Prostate gland (tissue), 2 donors: ENCODE data around the gene YRDC. TPM values are rescaled to one million over a fixed set of nuclear protein-coding genes. Genes with fewer than 3 reads are reported as not detected.

Experiments
- DNase-seq: peaks from one replicate; pipeline ENCODE4 v3.0.0-alpha.2; 2019; ENCODE audit warnings: low spot score
- H3K27ac ChIP-seq, 2 donors: fragments of 200-600 bp; sonication (generic); 2 replicates each; pipeline ENCODE4 v1.5.1; 2017 to 2019
- H3K27me3 ChIP-seq: fragments of 200-600 bp; sonication (generic); replicated peaks from 2 replicates; pipeline ENCODE4 v1.5.1; 2019; ENCODE audit not compliant: insufficient read depth
- H3K36me3 ChIP-seq, 2 donors: fragments of 200-600 bp; sonication (generic); 1 replicate in 1 of 2; 2 replicates in 1 of 2; pipeline versions ENCODE4 v1.5.1 to v1.8.1; 2017 to 2019
- H3K4me1 ChIP-seq: fragments of 200-600 bp; sonication (generic); replicated peaks from 2 replicates; pipeline ENCODE4 v1.5.1; 2019
- H3K4me3 ChIP-seq, 2 donors: fragments of 200-600 bp; sonication (generic); 2 replicates each; pipeline ENCODE4 v1.5.1; 2017 to 2019
- H3K9me3 ChIP-seq: fragments of 200-600 bp; sonication (generic); 2 replicates; pipeline ENCODE4 v1.5.1; 2017
- POLR2A ChIP-seq: fragments of 450-650 bp; IDR thresholded peaks from one replicate; pipeline ENCODE4 v1.6.1; 2016; ENCODE audit warnings: antibody characterized with exemption, mild to moderate bottlenecking
- POLR2AphosphoS5 ChIP-seq: sonication (generic); formaldehyde crosslinking; IDR thresholded peaks from one replicate; pipeline ENCODE4 v1.6.1; 2017; ENCODE audit warnings: antibody characterized with exemption
- WGBS: methylation state at CpG from one replicate; pipeline ENCODE4 v1.1.5; 2018; 5-methylcytosine and 5-hydroxymethylcytosine counted together
- intact Hi-C: fragments of 100-400 bp; cut with DNase I; formaldehyde crosslinking; loops from one replicate; pipeline ENCODE4 v1.14.2; 2022
- total RNA-seq, 2 donors: library from RNA; depleted of rRNA; stranded (reverse); fragments of >200 nt; gene quantifications; one replicate each; pipeline ENCODE4 v1.1.0, GENCODE V29; 2016
- TF ChIP-seq, protein P1 (sequence below), 4 experiments: fragments of 200-600 bp in 2 of 4; fragments of 450-650 bp in 2 of 4; sonication (generic) in 2 of 4; IDR thresholded peaks; 1 replicate in 3 of 4; 2 replicates in 1 of 4; pipeline ENCODE4 v1.5.1; 2016 to 2019; ENCODE audit warnings: antibody characterized with exemption in 4 of 4, mild to moderate bottlenecking in 2 of 4, moderate library complexity in 2 of 4

YRDC gene
- total RNA-seq, 2 donors from 2014 or later, result 23.7 to 33.5 TPM

DNA sequence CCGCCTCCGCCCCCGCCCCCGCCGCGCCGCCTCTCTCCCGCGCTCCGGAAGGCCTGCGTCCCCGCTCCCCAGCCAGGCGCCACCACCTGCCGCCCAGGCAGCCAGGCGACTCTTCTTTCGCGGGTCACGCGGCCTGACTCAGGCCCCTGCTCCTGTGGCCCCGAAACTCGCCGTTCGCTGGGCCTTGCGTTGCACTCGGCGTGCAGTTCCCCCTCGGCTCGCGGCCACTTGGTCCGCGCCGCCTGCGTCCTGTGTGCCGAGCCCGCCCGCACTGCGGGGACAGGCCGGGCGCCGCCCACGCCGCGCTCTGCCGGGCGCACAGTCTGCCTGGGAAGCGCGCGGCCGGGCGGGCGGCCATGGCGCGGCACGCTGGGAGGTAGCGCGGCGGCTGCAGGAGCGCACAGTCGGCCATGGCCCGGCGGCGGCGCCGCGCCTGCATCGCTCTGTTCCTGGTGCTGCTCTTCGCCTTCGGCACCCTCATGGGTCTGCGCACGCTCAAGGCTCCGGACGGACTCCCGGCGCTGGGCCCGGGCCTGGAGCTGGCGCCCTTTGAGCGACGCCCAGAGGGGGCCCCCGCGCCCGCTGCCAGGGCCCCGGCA, 14.1 kb downstream of the YRDC start, which contains the start of gene MANEAL:
Gene MANEAL, plus strand, starts transcription at position 75 of the 599 bp plus-strand sequence. Its CDS starts 336 bp downstream, at position 411.
- under 1% methylated on average over 38 of the region's 82 CpGs for WGBS
- peak within 1 kb of the TSS; percentile 40 to 54 for H3K4me3 ChIP-seq
- H3K36me3 ChIP-seq, result no peaks in the 10 kb centered on the region
- no peak within 1 kb of the TSS for H3K27ac ChIP-seq
- DNase-seq, result peak; percentile 13
- intact Hi-C loops, result no loop called here
- H3K27me3 ChIP-seq, result no peaks in the 10 kb centered on the region
- H3K9me3 ChIP-seq, result no peaks in the 10 kb centered on the region
- H3K4me1 ChIP-seq, result peaks cover 3% of the 10 kb centered on the region
- TF ChIP-seq, protein P1, sequence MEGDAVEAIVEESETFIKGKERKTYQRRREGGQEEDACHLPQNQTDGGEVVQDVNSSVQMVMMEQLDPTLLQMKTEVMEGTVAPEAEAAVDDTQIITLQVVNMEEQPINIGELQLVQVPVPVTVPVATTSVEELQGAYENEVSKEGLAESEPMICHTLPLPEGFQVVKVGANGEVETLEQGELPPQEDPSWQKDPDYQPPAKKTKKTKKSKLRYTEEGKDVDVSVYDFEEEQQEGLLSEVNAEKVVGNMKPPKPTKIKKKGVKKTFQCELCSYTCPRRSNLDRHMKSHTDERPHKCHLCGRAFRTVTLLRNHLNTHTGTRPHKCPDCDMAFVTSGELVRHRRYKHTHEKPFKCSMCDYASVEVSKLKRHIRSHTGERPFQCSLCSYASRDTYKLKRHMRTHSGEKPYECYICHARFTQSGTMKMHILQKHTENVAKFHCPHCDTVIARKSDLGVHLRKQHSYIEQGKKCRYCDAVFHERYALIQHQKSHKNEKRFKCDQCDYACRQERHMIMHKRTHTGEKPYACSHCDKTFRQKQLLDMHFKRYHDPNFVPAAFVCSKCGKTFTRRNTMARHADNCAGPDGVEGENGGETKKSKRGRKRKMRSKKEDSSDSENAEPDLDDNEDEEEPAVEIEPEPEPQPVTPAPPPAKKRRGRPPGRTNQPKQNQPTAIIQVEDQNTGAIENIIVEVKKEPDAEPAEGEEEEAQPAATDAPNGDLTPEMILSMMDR (IDR thresholded peaks at IDR 0.05), result no peak
- TF ChIP-seq POLR2AphosphoS5 (no peak), POLR2A (no peak)

GRCh38 chr1:37792943-37793686, 14.9 kb downstream of the YRDC start:
- peak overlapping the region; percentile 40 to 54 for H3K4me3 ChIP-seq
- no peak for DNase-seq
- intact Hi-C loops, result no loop called here
- peaks cover 3% of the 10 kb centered on the region for H3K4me1 ChIP-seq
- H3K27me3 ChIP-seq, result no peaks in the 10 kb centered on the region
- no peak overlapping the region for H3K27ac ChIP-seq
- 31% methylated on average over 33 of the region's 36 CpGs for WGBS
- no peaks in the 10 kb centered on the region for H3K9me3 ChIP-seq
- H3K36me3 ChIP-seq, result no peaks in the 10 kb centered on the region
- TF ChIP-seq POLR2AphosphoS5 (no peak), POLR2A (no peak)
- TF ChIP-seq, protein P1 (IDR thresholded peaks at IDR 0.05), result no peak

DNA sequence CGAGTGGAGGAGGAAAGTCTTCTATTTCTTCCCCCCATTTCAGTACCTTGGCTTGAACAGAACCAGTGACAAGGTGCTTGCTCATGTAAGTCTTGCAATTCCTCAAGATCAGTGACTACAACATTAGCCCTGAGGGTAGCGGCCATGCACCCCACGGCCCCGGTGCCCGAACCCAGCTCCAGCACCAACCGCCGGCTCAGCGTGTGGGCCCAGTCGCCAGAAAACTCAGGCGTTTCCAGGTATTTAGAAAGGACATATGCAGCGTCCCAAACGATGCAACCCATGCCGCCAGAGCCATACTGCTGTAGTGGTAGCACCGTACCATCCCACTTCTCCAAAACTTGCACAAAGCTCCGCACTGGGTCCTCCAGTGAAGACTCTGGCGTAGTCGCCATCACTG, 25.5 kb downstream of the YRDC start:
- TF ChIP-seq, protein P1 (IDR thresholded peaks at IDR 0.05), result no peak
- TF ChIP-seq POLR2A (no peak), POLR2AphosphoS5 (no peak)
- no peaks in the 10 kb centered on the region for H3K36me3 ChIP-seq
- no peaks in the 10 kb centered on the region for H3K9me3 ChIP-seq
- H3K27me3 ChIP-seq, result no peaks in the 10 kb centered on the region
- no peaks in the 10 kb centered on the region for H3K4me1 ChIP-seq
- intact Hi-C loops, result no loop called here
- DNase-seq, result no peak
- H3K27ac ChIP-seq, result no peak overlapping the region
- no peak overlapping the region for H3K4me3 ChIP-seq
- 83% methylated on average over 17 of the region's 17 CpGs for WGBS

GRCh38 chr1:37778654-37779053, 29.4 kb downstream of the YRDC start:
- Histone ChIP-seq H3K9me3 (no peaks in the 10 kb centered on the region), H3K27me3 (no peaks in the 10 kb centered on the region), H3K27ac (no peak overlapping the region), H3K4me1 (no peaks in the 10 kb centered on the region), H3K36me3 (no peaks in the 10 kb centered on the region), H3K4me3 (no peak overlapping the region)
- no peak for DNase-seq
- WGBS, result 84% methylated on average over 3 of the region's 3 CpGs
- TF ChIP-seq, protein P1 (IDR thresholded peaks at IDR 0.05), result no peak
- no peak for TF ChIP-seq POLR2A
- no peak for TF ChIP-seq POLR2AphosphoS5
- intact Hi-C loops, result no loop called here
